Stomach (tissue), 9 donors: ENCODE results near the gene TRAIP. TPM values are rescaled to one million over a fixed set of nuclear protein-coding genes. Genes with fewer than 3 reads are reported as not detected.

Source experiments
- DNase-seq, 2 donors: peaks; one replicate each; pipeline versions ENCODE4 v3.0.0 to v3.0.0-alpha.2; 2013 to 2019
- H3K27ac ChIP-seq, 5 donors: fragments of 200-600 bp in 4 of 5; sonication (generic) in 4 of 5; one replicate each; pipeline ENCODE4 v1.5.1; 2013 to 2019; ENCODE audit warnings: mild to moderate bottlenecking in 1 of 5, moderate library complexity in 1 of 5
- H3K27me3 ChIP-seq, 3 donors: fragments of 200-600 bp; sonication (generic); one replicate each; pipeline ENCODE4 v1.5.1; 2017 to 2019; ENCODE audit warnings: mixed run types in 1 of 3
- H3K36me3 ChIP-seq, 4 donors: fragments of 200-600 bp; sonication (generic); 1 replicate in 3 of 4; 2 replicates in 1 of 4; pipeline ENCODE4 v1.5.1; 2016 to 2019
- H3K4me1 ChIP-seq, 4 donors: fragments of 200-600 bp; sonication (generic); one replicate each; pipeline ENCODE4 v1.5.1; 2016 to 2019
- H3K4me3 ChIP-seq, 4 donors: fragments of 200-600 bp; sonication (generic) in 3 of 4; one replicate each; pipeline ENCODE4 v1.5.1; 2016 to 2019; ENCODE audit warnings: mild to moderate bottlenecking in 1 of 4
- H3K9me3 ChIP-seq, 4 donors: fragments of 200-600 bp; sonication (generic); one replicate each; pipeline ENCODE4 v1.5.1; 2016 to 2019
- EP300 ChIP-seq: sonication (generic); formaldehyde crosslinking; IDR thresholded peaks from one replicate; pipeline ENCODE4 v1.6.1; 2017; ENCODE audit warnings: antibody characterized with exemption
- POLR2A ChIP-seq, 4 donors: fragments of 450-650 bp; IDR thresholded peaks; one replicate each; pipeline ENCODE4 v1.6.1; 2016; ENCODE audit warnings: antibody characterized with exemption in 4 of 4, control low read depth in 2 of 4, mild to moderate bottlenecking in 1 of 4, moderate library complexity in 1 of 4
- POLR2AphosphoS5 ChIP-seq, 3 donors: sonication (generic); formaldehyde crosslinking; IDR thresholded peaks; one replicate each; pipeline ENCODE4 v1.6.1; 2016; ENCODE audit warnings: antibody characterized with exemption in 3 of 3
- WGBS, 5 donors: extraction: QIAGEN DNeasy Blood & Tissue Kit in 3 of 5; methylation state at CpG; one replicate each; pipeline versions ENCODE4 v1.1.5 to v1.1.7; 2013 to 2018; 5-methylcytosine and 5-hydroxymethylcytosine counted together
- intact Hi-C: fragments of 100-400 bp; cut with DNase I; formaldehyde crosslinking; loops from one replicate; pipeline ENCODE4 v1.15.1; 2023; ENCODE audit warnings: low total_unique reads
- polyA plus RNA-seq, 3 donors: library from polyadenylated mRNA; stranded (reverse); fragments of 200-250 nt; gene quantifications; one replicate each; pipeline ENCODE4 v1.2.3, GENCODE V29; 2013
- total RNA-seq, 5 donors: library from RNA; depleted of rRNA; stranded (reverse); fragments of >200 nt; gene quantifications; one replicate each; pipeline versions ENCODE4 v1.1.0 to v1.2.3, GENCODE V29; 2014 to 2016
- TF ChIP-seq, protein P1 (sequence below), 7 experiments: fragments of 450-650 bp in 4 of 7; fragments of 200-600 bp in 3 of 7; sonication (generic) in 3 of 7; IDR thresholded peaks; one replicate each; pipeline ENCODE4 v1.5.1; 2016 to 2019; ENCODE audit warnings: antibody characterized with exemption in 7 of 7, control low read depth in 2 of 7, mild to moderate bottlenecking in 1 of 7
- donor health status: healthy with polysubstance abuse.
- donor health status: Bipolar disorder and iron deficiency.
- donor health status: healthy.

Gene TRAIP
- total and polyA plus RNA-seq, 8 donors = 1.5 to 7.0 (median 2.5) TPM; not detected in 2

DNA sequence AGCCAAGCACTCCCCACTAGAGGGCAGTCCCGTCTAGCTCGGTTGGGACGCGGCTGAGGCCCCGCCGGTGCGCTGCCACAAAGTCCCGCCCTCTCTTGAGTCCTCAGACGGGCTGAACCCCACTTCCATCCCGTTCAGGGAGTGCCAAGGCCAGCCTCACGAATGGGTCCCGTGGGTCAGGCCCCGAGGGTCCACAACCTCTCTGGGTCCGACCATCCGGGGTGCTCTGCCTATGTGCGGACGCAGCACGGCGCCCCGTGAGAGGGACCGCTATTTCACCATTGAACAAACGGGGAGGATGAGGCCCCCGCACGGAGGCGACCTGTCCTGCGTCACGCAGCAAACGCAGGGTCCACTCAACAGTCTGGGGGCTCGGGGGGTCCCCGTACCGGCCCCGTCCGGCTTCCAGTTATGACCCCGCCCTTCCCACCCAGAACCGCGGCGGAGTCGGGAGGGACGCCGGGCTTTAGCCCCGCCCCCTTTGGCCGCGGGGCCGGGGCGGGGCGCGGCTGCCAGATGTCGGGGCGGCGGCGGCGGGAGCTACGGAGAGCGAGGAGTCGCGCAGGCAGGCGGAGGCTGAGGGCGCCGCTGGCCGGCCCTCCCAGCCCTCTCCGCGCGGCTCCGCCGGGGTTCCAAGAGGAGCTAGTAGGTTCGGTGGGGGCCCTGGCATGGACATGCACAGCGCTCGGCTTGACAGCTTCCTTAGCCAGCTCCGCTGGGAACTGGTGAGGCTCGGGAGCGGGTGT lies 53.5 kb downstream of the TRAIP start, which contains the start of gene INKA1:
Gene INKA1, plus strand, starts transcription at position 543 of the 746 bp plus-strand sequence. Its CDS starts 132 bp downstream, at position 675.
- H3K27me3 ChIP-seq = no peaks in the 10 kb centered on the region
- TF ChIP-seq, protein P1, sequence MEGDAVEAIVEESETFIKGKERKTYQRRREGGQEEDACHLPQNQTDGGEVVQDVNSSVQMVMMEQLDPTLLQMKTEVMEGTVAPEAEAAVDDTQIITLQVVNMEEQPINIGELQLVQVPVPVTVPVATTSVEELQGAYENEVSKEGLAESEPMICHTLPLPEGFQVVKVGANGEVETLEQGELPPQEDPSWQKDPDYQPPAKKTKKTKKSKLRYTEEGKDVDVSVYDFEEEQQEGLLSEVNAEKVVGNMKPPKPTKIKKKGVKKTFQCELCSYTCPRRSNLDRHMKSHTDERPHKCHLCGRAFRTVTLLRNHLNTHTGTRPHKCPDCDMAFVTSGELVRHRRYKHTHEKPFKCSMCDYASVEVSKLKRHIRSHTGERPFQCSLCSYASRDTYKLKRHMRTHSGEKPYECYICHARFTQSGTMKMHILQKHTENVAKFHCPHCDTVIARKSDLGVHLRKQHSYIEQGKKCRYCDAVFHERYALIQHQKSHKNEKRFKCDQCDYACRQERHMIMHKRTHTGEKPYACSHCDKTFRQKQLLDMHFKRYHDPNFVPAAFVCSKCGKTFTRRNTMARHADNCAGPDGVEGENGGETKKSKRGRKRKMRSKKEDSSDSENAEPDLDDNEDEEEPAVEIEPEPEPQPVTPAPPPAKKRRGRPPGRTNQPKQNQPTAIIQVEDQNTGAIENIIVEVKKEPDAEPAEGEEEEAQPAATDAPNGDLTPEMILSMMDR (IDR thresholded peaks at IDR 0.05) = peak in 4 of 7 experiments; percentile 81 to 87 (median 84)
- TF ChIP-seq POLR2A (IDR thresholded peaks at IDR 0.05) = no peak
- peak in 1 of 3 donors; percentile 64 for TF ChIP-seq POLR2AphosphoS5 (IDR thresholded peaks at IDR 0.05)
- no peak for TF ChIP-seq EP300
- 0 to 1% (median 0%) methylated on average over 30 to 71 of the region's 71 CpGs for WGBS, 5 donors
- H3K4me1 ChIP-seq = peaks cover 40 to 71% (median 57%) of the 10 kb centered on the region in 4 donors
- peaks cover 0 to 6% (median 0%) of the 10 kb centered on the region in 4 donors for H3K36me3 ChIP-seq
- no peaks in the 10 kb centered on the region for H3K9me3 ChIP-seq
- intact Hi-C loops = loop anchor here (2.0 kb wide), 1 partner anchor 36 kb away; no protein-coding TSS in a partner anchor
- H3K27ac ChIP-seq = peak within 1 kb of the TSS; percentile 85 to 94 (median 89)
- peak; percentile 91 to 96 for DNase-seq
- H3K4me3 ChIP-seq = peak within 1 kb of the TSS; percentile 83 to 89 (median 86)

DNA sequence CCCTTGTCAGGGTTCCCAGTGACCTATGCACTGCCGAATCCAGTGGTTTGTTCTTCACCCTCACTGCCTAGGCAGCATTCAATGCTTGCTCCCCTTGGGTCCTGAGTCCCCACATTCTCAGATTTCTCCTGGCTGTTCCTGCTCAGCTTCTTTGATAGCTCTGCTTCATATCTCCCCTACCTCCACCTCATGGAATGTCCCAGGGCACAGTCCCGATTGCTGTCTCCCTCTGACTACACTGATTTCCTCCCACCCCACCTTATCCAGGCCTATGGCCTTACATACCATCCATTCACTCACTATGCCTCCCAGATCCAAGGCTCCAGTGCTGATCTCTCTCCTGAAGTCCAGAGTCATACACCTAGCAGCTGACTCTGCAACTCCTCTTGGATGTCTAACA lies 55.2 kb downstream of the TRAIP start:
- TF ChIP-seq POLR2A (IDR thresholded peaks at IDR 0.05) = no peak
- no peak for TF ChIP-seq POLR2AphosphoS5 (IDR thresholded peaks at IDR 0.05)
- TF ChIP-seq, protein P1 (IDR thresholded peaks at IDR 0.05) = no peak
- TF ChIP-seq EP300 = no peak
- peaks cover 27 to 54% (median 41%) of the 10 kb centered on the region in 4 donors for H3K4me1 ChIP-seq
- DNase-seq = no peak
- intact Hi-C loops = no loop called here
- no peaks in the 10 kb centered on the region for H3K9me3 ChIP-seq
- no peaks in the 10 kb centered on the region for H3K27me3 ChIP-seq
- 75 to 85% (median 77%) methylated on average over 2 of the region's 2 CpGs for WGBS, 5 donors
- H3K27ac ChIP-seq = no peak overlapping the region
- no peak overlapping the region for H3K4me3 ChIP-seq
- no peaks in the 10 kb centered on the region for H3K36me3 ChIP-seq

DNA sequence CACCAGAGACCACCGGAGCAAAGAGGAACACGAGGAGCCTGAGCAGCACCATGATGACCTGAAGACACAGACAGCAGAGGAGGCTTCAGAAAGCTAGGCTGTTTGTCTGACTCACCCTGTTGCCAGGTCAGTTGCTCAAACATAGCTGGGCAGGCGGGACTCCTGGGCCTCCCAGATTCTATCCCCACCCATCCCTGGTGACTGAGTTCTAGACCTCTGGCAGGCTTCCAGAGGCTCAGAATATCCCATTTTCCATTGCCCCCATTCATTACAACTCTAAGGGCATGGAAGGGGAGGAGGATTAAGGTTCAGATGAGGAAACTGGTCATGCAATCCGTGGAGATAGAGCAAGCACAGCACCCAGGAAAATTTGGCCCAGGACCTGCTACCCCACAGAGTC lies 56.6 kb downstream of the TRAIP start, which contains the start of gene CDHR4:
Gene CDHR4, minus strand, starts transcription at position 113 of the 400 bp plus-strand sequence. Its CDS starts 61 bp downstream, at position 52.
- 35 to 64% (median 57%) methylated on average over 2 to 4 of the region's 4 CpGs for WGBS, 5 donors
- peak in 1 of 2 donors; percentile 48 for DNase-seq
- intact Hi-C loops = no loop called here
- H3K4me3 ChIP-seq = no peak within 1 kb of the TSS
- no peaks in the 10 kb centered on the region for H3K36me3 ChIP-seq
- TF ChIP-seq EP300 = no peak
- H3K4me1 ChIP-seq = peaks cover 13 to 40% (median 27%) of the 10 kb centered on the region in 4 donors
- H3K27me3 ChIP-seq = no peaks in the 10 kb centered on the region
- H3K9me3 ChIP-seq = no peaks in the 10 kb centered on the region
- no peak within 1 kb of the TSS for H3K27ac ChIP-seq

DNA sequence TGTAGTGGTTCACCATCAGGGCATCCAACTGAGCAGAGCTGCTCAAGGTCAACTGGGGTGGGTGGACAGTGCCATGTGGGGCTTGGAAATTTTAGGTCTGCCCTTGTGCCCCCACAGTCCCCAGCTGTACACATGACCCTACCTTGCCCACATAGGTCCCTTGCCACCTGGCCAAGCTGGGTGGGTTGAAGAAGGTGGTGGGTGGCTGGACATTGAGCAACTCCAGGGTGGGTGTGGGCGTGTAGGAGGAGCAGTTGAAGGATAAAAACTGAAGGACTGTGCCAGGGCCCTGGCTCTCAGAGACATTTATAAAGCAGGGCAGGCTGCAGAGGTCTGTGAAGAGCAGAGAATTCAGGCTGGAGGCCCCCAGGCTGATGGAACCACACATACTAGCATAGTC lies 57.3 kb downstream of the TRAIP start:
- WGBS, 5 donors = 64 to 91% (median 88%) methylated on average over 1 of the region's 1 CpG
- H3K27ac ChIP-seq = no peak overlapping the region
- no peaks in the 10 kb centered on the region for H3K9me3 ChIP-seq
- no peaks in the 10 kb centered on the region for H3K27me3 ChIP-seq
- H3K4me3 ChIP-seq = no peak overlapping the region
- intact Hi-C loops = no loop called here
- no peaks in the 10 kb centered on the region for H3K36me3 ChIP-seq
- TF ChIP-seq POLR2AphosphoS5 (IDR thresholded peaks at IDR 0.05) (no peak), POLR2A (IDR thresholded peaks at IDR 0.05) (no peak), EP300 (no peak)
- TF ChIP-seq, protein P1 (IDR thresholded peaks at IDR 0.05) = no peak
- DNase-seq = no peak
- peaks cover 7 to 34% (median 20%) of the 10 kb centered on the region in 4 donors for H3K4me1 ChIP-seq
